Heart left ventricle (tissue), 16 donors: ENCODE results near the gene PDX1. TPM values are rescaled to one million over a fixed set of nuclear protein-coding genes. Genes with fewer than 3 reads are reported as not detected.
"Not testable (repeated sequence)": the region's sequence is repeated elsewhere in the genome, so short reads cannot be mapped to it uniquely, and the experiment has no call there.

Source experiments
- ATAC-seq, 4 donors: fragments of 200-7000 bp; cut with Tn5 transposase; one replicate each; pipeline ENCODE4 v1.9.1; 2020 to 2022; ENCODE audit warnings: moderate library complexity in 4 of 4, mild to moderate bottlenecking in 3 of 4, moderate number of reproducible peaks in 1 of 4
- DNase-seq, 5 donors: peaks; one replicate each; pipeline ENCODE4 v3.0.0-alpha.2; 2020
- H3K27ac ChIP-seq, 12 donors: fragments of 200-600 bp; sonication (generic) in 4 of 12; one replicate each; pipeline versions ENCODE4 v1.5.0 to v1.8.0; 2016 to 2022; ENCODE audit warnings: mild to moderate bottlenecking in 2 of 12
- H3K27me3 ChIP-seq, 9 donors: fragments of 200-600 bp; sonication (generic) in 2 of 9; one replicate each; pipeline versions ENCODE4 v1.5.1 to v1.8.0; 2016 to 2022; ENCODE audit warnings: mild to moderate bottlenecking in 3 of 9
- H3K36me3 ChIP-seq, 9 donors: fragments of 200-600 bp; sonication (generic) in 2 of 9; one replicate each; pipeline versions ENCODE4 v1.5.0 to v1.8.0; 2018 to 2022; ENCODE audit warnings: mild to moderate bottlenecking in 2 of 9
- H3K4me1 ChIP-seq, 12 donors: fragments of 200-600 bp; sonication (generic) in 4 of 12; one replicate each; pipeline versions ENCODE4 v1.5.0 to v1.8.0; 2016 to 2022; ENCODE audit warnings: mild to moderate bottlenecking in 3 of 12
- H3K4me3 ChIP-seq, 12 donors: fragments of 200-600 bp; sonication (generic) in 4 of 12; one replicate each; pipeline versions ENCODE4 v1.5.0 to v1.8.0; 2017 to 2022; ENCODE audit warnings: mild to moderate bottlenecking in 9 of 12, moderate library complexity in 4 of 12
- H3K9me3 ChIP-seq, 12 donors: fragments of 200-600 bp; sonication (generic) in 4 of 12; one replicate each; pipeline versions ENCODE4 v1.5.0 to v1.8.0; 2016 to 2022; ENCODE audit warnings: mild to moderate bottlenecking in 1 of 12
- POLR2A ChIP-seq, 2 donors: fragments of 450-650 bp; IDR thresholded peaks; one replicate each; pipeline ENCODE4 v1.6.1; 2017; ENCODE audit warnings: antibody characterized with exemption in 2 of 2, mild to moderate bottlenecking in 2 of 2, moderate library complexity in 2 of 2
- WGBS, 4 donors: extraction: QIAGEN DNeasy Blood & Tissue Kit in 2 of 4; methylation state at CpG; one replicate each; pipeline versions ENCODE4 v1.1.5 to v1.1.7; 2013 to 2018; 5-methylcytosine and 5-hydroxymethylcytosine counted together
- intact Hi-C, 10 donors: fragments of 100-400 bp; cut with DNase I; formaldehyde crosslinking; loops; one replicate each; pipeline versions ENCODE4 v1.11.1 to v1.14.2; 2022
- polyA plus RNA-seq, 2 donors: library from polyadenylated mRNA; stranded (reverse); fragments of 200-250 nt; gene quantifications; one replicate each; pipeline ENCODE4 v1.2.3, GENCODE V29; 2013
- total RNA-seq, 9 donors: library from RNA; depleted of rRNA in 2 of 9; stranded (reverse); fragments of >200 nt in 2 of 9; fragmentation: NEBNext Ultra II Directional in 3 of 9; extraction: Animal tissue kit (Norgen Biotek cat#: 25700) in 3 of 9; gene quantifications; one replicate each; pipeline versions ENCODE4 v1.1.0 to v1.2.4, GENCODE V29; 2016 to 2023
- TF ChIP-seq, protein P1 (sequence below), 12 donors: fragments of 200-600 bp; sonication (generic) in 4 of 12; IDR thresholded peaks; one replicate each; pipeline versions ENCODE4 v1.5.0 to v1.8.0; 2018 to 2022; ENCODE audit warnings: antibody characterized with exemption in 12 of 12, mild to moderate bottlenecking in 5 of 12
- donor health status: ischemic (EF 13 %, LVEDD 7.1; RV severe dilation, severe dysfunction).
- donor health status: healthy with polysubstance abuse.
- donor health status: DM: no; HTN: yes; CAD: no.
- donor health status: DM: no; HTN: no; CAD: no.
- donor health status: ischemic (EF 25% LVEDD 6.9; RV normal size, moderate dysfunction).
- donor health status: ischemic (EF 25% LVEDD 5.7; RV mildly dilated, moderate dysfunction).
- donor health status: healthy.
- donor health status: DM: yes; HTN: yes; CAD: no.
- donor health status: ischemic (EF 35%, LVEDD 5.7; RV mildly dilated, moderate dysfunction).
- donor health status: nonischemic (EF 11% LVEDD 7.7; RV severe dilation, severe dysfunction).
- donor health status: DM: yes; HTN: yes; CAD: no.
- donor health status: PGD.
- donor health status: ischemic (EF 29% LVEDD 5.4; RV normal size, mild dysfunction).
- donor health status: nonischemic (EF 23%, LVEDD 6.1; RV moderate dilation, normal function).

The PDX1 gene
- total and polyA plus RNA-seq, 11 donors, result not detected

DNA sequence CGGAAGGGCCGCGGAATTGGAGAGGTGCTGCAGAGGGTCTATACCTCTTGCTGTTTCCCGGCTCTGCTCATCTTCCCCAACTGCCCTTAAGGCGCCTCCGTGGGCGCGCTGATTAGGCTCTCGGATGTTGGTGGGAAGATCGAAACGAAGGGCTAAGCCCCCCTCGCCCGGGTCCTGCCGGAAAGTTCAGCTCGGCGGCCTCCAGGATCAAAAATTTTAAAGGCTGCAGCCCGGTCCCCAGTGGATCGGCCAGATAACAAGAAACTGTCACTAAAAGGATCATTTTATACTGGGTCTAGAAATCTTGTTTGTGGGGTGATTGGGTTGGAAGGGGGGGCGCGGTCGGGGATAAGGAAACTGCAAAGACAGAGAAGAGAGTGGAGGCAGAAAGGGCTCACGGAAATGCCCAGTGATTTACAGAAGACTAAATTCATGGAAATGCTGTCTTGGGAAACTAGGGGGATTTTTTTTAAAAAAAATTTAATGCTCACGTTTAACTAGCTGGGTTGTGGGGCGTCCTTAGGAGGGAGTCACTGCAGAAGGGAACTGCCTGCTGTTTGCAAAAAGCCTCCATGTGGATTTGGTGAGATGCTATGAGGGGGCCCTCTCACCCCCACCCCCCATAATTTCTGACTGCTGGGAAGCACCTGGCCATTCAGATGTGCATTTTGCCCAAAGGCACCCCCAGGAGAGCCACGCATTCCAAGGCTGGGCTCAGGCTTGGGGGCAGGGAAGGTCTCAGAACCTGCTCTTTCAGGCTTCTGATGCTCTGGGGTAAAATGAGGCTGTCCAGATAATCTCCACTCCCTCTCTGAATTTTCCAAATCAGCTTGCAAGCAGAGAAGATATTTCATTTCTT is 41.7 kb downstream of the PDX1 start:
- H3K36me3 ChIP-seq, result no peaks in the 10 kb centered on the region
- H3K9me3 ChIP-seq, result no peaks in the 10 kb centered on the region
- H3K27me3 ChIP-seq, result peaks cover 58 to 100% (median 94%) of the 10 kb centered on the region in 9 donors
- H3K4me3 ChIP-seq, result peak overlapping the region in 10 of 12 donors; percentile 12 to 44 (median 34)
- H3K27ac ChIP-seq, result no peak overlapping the region
- H3K4me1 ChIP-seq, result peaks cover 0 to 25% (median 12%) of the 10 kb centered on the region in 12 donors
- 11 to 13% (median 12%) methylated on average over 20 to 25 of the region's 25 CpGs for WGBS, 4 donors
- no peak for DNase-seq
- intact Hi-C loops, result no loop called here
- ATAC-seq, result no peak
- no peak for TF ChIP-seq POLR2A (IDR thresholded peaks at IDR 0.05)
- TF ChIP-seq, protein P1, sequence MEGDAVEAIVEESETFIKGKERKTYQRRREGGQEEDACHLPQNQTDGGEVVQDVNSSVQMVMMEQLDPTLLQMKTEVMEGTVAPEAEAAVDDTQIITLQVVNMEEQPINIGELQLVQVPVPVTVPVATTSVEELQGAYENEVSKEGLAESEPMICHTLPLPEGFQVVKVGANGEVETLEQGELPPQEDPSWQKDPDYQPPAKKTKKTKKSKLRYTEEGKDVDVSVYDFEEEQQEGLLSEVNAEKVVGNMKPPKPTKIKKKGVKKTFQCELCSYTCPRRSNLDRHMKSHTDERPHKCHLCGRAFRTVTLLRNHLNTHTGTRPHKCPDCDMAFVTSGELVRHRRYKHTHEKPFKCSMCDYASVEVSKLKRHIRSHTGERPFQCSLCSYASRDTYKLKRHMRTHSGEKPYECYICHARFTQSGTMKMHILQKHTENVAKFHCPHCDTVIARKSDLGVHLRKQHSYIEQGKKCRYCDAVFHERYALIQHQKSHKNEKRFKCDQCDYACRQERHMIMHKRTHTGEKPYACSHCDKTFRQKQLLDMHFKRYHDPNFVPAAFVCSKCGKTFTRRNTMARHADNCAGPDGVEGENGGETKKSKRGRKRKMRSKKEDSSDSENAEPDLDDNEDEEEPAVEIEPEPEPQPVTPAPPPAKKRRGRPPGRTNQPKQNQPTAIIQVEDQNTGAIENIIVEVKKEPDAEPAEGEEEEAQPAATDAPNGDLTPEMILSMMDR (IDR thresholded peaks at IDR 0.05), result no peak

DNA sequence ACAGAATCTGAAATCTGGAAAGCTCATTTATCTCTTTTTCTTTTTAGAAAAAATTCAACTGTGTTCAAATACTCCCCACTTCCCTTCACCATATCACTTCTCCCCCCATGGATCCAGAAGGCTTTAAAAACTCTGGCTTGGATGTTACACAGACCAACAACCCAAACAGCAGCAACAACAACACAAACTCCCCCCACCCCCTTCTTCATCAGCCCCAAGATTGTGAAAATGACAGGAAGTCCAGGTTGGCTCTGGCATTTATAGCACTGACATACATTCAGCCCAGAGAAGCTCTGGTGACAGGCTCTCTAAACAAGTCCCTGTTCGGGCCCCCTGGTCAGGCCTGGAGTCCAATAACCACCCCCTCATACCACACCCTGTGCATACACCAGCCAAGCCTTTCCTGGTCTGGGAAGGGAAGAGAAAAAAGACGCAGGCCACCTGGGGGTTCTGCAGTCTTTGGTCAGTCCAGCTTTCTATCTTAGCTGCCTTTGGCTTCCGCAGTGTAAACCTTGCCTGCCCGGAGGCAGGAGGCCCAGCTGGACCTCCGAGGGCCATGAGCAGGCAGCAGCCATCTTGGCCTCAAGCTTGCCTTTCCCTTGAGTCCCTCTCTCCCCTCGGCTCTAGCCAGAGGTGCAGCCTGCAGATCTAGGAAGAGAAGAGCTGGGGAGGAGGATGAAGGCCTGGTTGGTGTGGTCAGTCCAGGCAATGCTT is 42.5 kb downstream of the PDX1 start:
- intact Hi-C loops, result no loop called here
- Histone ChIP-seq H3K27me3 (peaks cover 57 to 100% (median 94%) of the 10 kb centered on the region in 9 donors), H3K36me3 (no peaks in the 10 kb centered on the region), H3K27ac (no peak overlapping the region), H3K4me3 (no peak overlapping the region), H3K4me1 (peaks cover 0 to 31% (median 12%) of the 10 kb centered on the region in 12 donors), H3K9me3 (no peaks in the 10 kb centered on the region)
- ATAC-seq, result no peak
- WGBS, 4 donors, result 49 to 62% (median 61%) methylated on average over 3 to 6 of the region's 6 CpGs
- TF ChIP-seq, protein P1 (IDR thresholded peaks at IDR 0.05), result no peak
- no peak for TF ChIP-seq POLR2A (IDR thresholded peaks at IDR 0.05)
- no peak for DNase-seq

DNA sequence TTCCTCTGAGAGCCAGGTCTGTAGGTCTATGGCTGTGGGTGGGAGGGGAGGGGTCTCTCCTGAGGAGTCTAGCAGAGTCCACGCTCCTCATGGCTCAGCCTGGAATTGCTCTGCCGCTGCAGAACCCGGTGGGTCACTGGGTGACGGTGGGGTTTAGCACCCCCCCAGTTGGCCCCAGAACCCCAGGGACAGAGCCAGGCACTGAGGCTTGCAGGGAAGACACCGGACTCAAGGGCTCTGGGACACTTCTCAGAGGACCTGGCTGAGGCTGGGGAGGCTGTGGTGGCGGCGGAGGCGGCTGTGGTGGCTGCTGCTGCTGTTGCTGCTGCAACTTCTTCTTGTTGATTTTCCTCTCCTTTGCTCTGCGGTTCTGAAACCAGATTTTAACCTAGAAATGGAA is 43.2 kb downstream of the PDX1 start:
- no peaks in the 10 kb centered on the region for H3K9me3 ChIP-seq
- no peaks in the 10 kb centered on the region for H3K36me3 ChIP-seq
- TF ChIP-seq POLR2A (IDR thresholded peaks at IDR 0.05), result no peak
- TF ChIP-seq, protein P1 (IDR thresholded peaks at IDR 0.05), result no peak
- H3K4me1 ChIP-seq, result peaks cover 0 to 35% (median 13%) of the 10 kb centered on the region in 12 donors
- DNase-seq, result no peak
- intact Hi-C loops, result no loop called here
- no peak overlapping the region for H3K4me3 ChIP-seq
- H3K27me3 ChIP-seq, result peaks cover 59 to 100% (median 94%) of the 10 kb centered on the region in 9 donors
- 49 to 69% (median 60%) methylated on average over 6 to 9 of the region's 9 CpGs for WGBS, 4 donors
- H3K27ac ChIP-seq, result no peak overlapping the region
- no peak for ATAC-seq

DNA sequence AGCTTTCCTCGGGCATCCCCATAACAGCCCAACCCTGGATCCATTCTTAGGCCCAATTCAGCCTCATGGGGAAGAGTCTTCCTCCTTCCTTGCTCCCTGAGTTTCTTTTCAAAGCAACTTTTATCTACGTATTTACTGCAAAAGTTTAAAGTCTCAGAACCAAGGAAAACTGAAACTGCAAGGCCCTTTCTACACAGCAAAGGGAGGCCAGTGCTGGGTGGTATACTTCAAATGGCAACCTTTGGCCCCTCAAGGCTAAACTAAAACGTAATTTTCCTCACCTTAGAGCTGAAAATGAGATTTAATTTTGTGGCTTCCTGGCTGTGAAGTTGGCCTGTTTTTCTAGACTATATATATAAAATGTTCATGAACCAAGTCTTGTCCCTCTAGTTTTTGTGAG is 43.7 kb downstream of the PDX1 start:
- DNase-seq (no peak), ATAC-seq (no peak)
- Histone ChIP-seq H3K4me1 (peaks cover 0 to 40% (median 14%) of the 10 kb centered on the region in 12 donors), H3K9me3 (no peaks in the 10 kb centered on the region), H3K36me3 (no peaks in the 10 kb centered on the region), H3K27ac (no peak overlapping the region), H3K4me3 (no peak overlapping the region), H3K27me3 (peaks cover 59 to 100% (median 94%) of the 10 kb centered on the region in 9 donors)
- WGBS, 4 donors, result 67 to 73% (median 68%) methylated on average over 3 of the region's 3 CpGs
- no peak for TF ChIP-seq POLR2A (IDR thresholded peaks at IDR 0.05)
- TF ChIP-seq, protein P1 (IDR thresholded peaks at IDR 0.05), result no peak
- intact Hi-C loops, result no loop called here

DNA sequence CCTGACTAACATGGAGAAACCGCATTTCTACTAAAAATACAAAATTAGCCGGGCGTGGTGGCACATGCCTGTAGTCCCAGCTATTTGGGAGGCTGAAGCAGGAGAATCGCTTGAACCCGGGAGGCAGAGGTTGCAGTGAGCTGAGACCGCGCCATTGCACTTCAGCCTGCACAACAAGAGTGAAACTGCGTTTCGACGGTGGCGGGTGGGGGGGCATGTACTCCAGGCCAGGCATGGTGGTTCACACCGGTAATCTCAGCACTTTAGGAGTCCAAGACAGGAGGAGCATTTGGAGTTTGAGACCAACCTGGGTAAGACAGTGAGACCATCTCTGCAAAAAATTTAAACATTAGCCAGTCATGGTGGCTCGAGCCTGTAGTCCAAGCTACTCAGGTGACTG is 44.4 kb downstream of the PDX1 start:
- H3K9me3 ChIP-seq, H3K27ac ChIP-seq, DNase-seq, intact Hi-C loops, ATAC-seq, H3K4me3 ChIP-seq, H3K36me3 ChIP-seq: not testable (repeated sequence)
- Histone ChIP-seq H3K27me3 (peaks cover 59 to 100% (median 94%) of the 10 kb centered on the region in 9 donors), H3K4me1 (peaks cover 0 to 46% (median 16%) of the 10 kb centered on the region in 12 donors)
- WGBS, 4 donors, result 40 to 52% (median 44%) methylated on average over 13 of the region's 13 CpGs
